GM12878 (cell line): ENCODE data around the gene PLA2G6.

Experiments
- POLR2A ChIP-seq: IDR thresholded peaks from 2 replicates; pipeline ENCODE4 v1.6.1; 2011; ENCODE audit warnings: low read depth, mild to moderate bottlenecking, low read length
- TF ChIP-seq, protein P1 (sequence below), 3 experiments: IDR thresholded peaks in 2 of 3; conservative IDR thresholded peaks in 1 of 3; 2 replicates each; pipeline ENCODE4 v1.5.1; 2011; ENCODE audit warnings: low read depth in 3 of 3, low read length in 3 of 3, mild to moderate bottlenecking in 3 of 3, control low read depth in 2 of 3, moderate library complexity in 2 of 3, inconsistent platforms in 1 of 3, mixed read lengths in 1 of 3; ENCODE audit not compliant: control insufficient read depth in 2 of 3, insufficient read depth in 1 of 3; ENCODE audit errors: extremely low read depth in 1 of 3

DNA sequence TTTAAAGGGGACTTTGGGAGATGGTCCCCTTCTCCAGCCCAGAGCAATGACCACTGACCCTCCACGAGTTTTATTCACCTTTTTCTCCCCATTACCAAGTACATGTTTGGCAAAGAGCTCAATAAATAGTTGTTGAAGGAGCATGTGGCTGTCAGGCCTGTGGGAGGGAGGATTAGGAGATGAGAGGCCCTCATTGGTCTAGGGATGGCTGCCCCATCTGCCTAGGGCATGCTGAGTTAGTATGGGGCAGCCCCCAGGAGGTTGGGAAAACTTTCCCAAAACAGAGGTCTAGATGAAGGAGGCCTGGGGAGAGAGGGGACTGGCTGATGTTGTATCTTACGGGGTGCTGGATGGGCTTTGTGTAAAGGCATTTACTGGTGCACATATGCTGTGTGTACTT is 30.8 kb upstream of the PLA2G6 start:
- TF ChIP-seq POLR2A, result no peak
- TF ChIP-seq, protein P1, sequence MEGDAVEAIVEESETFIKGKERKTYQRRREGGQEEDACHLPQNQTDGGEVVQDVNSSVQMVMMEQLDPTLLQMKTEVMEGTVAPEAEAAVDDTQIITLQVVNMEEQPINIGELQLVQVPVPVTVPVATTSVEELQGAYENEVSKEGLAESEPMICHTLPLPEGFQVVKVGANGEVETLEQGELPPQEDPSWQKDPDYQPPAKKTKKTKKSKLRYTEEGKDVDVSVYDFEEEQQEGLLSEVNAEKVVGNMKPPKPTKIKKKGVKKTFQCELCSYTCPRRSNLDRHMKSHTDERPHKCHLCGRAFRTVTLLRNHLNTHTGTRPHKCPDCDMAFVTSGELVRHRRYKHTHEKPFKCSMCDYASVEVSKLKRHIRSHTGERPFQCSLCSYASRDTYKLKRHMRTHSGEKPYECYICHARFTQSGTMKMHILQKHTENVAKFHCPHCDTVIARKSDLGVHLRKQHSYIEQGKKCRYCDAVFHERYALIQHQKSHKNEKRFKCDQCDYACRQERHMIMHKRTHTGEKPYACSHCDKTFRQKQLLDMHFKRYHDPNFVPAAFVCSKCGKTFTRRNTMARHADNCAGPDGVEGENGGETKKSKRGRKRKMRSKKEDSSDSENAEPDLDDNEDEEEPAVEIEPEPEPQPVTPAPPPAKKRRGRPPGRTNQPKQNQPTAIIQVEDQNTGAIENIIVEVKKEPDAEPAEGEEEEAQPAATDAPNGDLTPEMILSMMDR (IDR thresholded peaks at IDR 0.05 in 2 of 3, conservative IDR thresholded peaks at IDR 0.05 in 1 of 3; ENCODE audit: control insufficient read depth in 2 of 3, extremely low read depth in 1 of 3, insufficient read depth in 1 of 3, low read depth in 3 of 3, low read length in 3 of 3), result no peak
